GM19099 (cell line): ENCODE results near the gene SPTLC2.

ENCODE experiments used
- POLR2A ChIP-seq: IDR thresholded peaks from 3 replicates; pipeline ENCODE4 v1.6.1; 2011; ENCODE audit warnings: low read depth; ENCODE audit not compliant: insufficient read length; ENCODE audit errors: extremely low read depth

The SPTLC2 gene

GRCh38 chr14:77579065-77579464 lies 37.4 kb downstream of the SPTLC2 start:
- no peak for TF ChIP-seq POLR2A

- no peak for TF ChIP-seq POLR2A
Observed at GRCh38 chr14:77574446-77575115, 41.9 kb downstream of the SPTLC2 start.

DNA sequence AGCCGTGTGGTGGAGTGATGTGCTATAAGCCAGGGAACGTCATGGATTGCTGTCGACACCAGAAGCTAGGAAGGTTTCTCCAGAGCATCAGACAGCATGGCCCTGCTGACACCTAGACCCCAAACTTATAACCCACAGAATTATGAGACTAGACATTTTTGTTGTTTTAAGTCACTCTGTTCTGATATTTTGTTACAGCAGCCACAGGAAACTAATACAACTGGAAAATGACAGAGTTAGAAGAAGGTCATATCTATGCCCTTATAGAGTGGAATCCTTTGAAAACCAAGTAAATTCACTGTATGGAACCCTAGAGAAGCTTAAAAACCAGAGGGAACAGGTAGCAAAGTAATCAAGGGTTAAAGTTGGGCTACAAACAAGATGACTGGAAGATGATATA lies 42.5 kb downstream of the SPTLC2 start:
- no peak for TF ChIP-seq POLR2A

DNA sequence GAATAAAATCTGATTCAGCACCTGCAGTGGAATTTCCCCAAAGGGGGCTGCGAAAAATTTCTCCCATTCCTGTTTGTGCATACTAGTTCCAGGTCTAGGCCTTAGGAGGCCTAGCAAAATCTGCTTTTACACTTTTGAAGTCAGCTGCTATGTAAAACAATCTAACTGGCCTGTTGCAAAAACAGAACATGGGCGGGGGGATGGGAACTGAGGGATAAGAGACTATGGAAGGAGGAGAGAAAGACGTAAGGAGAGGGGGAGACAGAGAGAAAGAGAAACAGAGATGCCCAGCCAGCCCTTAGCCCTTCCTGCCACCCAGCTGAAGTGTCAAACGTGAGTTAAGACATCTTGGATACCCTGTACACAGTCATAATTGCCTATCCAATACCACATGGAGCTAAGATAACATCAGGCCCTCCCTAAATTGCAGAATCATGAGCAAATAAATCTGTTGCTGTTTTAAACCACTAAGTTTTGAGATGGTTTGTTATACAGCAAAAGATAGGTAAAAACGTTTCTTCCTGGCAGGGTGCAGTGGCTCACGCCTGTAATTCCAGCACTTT lies 45.6 kb downstream of the SPTLC2 start:
- no peak for TF ChIP-seq POLR2A

- no peak for TF ChIP-seq POLR2A
Observed at GRCh38 chr14:77565994-77566305, 50.5 kb downstream of the SPTLC2 start.

- no peak for TF ChIP-seq POLR2A
Observed at GRCh38 chr14:77565289-77565993, 51.0 kb downstream of the SPTLC2 start.

DNA sequence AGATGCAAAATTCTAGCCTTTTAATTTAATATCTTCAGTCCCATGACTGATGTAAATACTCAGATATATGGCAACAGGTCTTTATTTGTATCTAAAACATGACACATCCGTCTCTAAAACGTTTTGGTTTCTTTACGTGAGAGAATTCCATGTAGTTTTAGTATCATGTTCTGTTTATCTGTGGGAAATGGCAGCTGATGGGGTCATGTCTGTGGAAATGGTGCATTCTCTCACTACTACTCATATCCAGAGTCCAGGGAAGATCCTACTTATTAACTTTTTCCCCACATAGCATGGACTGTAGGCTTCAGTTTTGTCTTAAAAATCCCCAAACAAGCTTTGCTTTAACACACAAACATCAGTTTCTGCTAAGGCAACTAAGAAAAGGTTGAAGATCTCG lies 53.8 kb downstream of the SPTLC2 start:
- TF ChIP-seq POLR2A = no peak

GRCh38 chr14:77561881-77562280 lies 54.6 kb downstream of the SPTLC2 start:
- TF ChIP-seq POLR2A = no peak

DNA sequence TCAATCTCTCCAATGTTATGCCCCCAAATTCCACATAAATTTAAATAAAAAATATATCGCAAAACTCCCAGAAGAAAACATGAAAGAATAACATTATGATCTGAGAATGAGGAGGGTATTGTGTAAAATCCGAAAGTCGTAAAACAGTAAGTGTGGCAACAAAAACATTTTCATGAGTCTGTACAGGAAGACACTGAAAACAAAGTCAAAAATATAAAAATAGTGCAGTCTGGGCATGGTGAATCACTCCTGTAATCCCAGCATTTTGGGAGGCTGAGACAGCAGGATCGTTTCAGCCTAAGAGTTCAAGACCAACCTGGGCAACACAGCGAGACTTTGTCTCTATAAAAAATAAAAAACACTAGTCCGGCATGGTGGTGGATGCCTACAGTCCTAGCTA lies 57.1 kb downstream of the SPTLC2 start:
- TF ChIP-seq POLR2A = no peak

GRCh38 chr14:77557391-77557790 lies 59.0 kb downstream of the SPTLC2 start:
- TF ChIP-seq POLR2A = no peak

DNA sequence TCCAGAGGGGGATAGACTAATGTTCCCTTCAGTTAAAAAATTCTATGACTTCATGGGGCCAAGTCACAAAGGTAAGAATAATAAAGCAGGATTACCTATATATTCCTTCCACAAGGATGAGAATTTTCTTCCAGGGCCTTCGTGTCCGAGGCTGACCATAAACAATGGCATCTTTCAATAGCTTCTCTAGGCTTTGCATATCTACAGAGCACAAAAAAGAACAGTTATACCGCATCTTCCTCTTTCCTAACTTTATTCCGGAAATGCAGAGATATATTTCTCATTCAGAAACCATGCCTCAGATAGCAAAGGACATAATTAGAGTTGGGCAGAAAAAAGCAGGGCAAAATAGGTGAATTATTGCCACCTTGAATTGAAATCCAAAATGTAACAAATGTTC lies 59.5 kb downstream of the SPTLC2 start:
- no peak for TF ChIP-seq POLR2A

GRCh38 chr14:77554816-77555599 lies 61.4 kb downstream of the SPTLC2 start:
- TF ChIP-seq POLR2A = no peak

DNA sequence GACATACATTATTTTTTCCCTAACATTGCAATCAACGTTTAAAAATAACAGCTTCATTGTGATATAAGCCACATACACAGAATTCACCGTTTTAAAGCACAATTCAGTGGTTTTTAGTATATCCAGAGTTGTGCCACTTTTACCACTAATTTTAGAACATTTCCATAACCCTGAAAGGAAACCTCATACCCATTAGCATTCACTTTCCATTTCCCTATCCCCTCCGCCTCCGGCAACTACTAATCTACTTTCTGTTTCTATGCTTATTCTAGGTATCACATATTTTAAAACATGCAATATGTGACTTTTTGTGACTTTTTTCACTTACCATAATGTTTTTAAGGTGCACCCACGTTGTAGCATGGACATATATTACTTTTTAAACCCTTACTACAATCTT lies 62.2 kb downstream of the SPTLC2 start:
- no peak for TF ChIP-seq POLR2A

DNA sequence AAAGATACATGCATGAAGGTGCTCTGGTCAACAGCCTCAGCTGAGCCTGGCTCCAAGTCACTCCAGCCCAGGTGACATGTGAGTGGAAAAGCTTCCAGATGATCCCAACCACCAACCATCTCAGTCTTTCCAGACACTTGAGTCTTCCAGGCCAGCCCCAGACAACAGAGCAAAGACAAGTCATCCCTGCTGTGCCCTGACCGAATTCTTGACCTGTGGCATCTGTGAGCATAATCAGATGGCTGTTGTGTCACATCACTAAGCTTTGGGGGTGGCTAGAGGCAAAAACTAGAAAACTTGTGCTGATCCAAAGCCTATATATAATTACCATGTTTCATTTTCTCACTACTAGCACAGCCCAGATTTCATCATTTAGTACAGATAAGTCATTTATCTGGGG lies 67.0 kb downstream of the SPTLC2 start:
- no peak for TF ChIP-seq POLR2A

DNA sequence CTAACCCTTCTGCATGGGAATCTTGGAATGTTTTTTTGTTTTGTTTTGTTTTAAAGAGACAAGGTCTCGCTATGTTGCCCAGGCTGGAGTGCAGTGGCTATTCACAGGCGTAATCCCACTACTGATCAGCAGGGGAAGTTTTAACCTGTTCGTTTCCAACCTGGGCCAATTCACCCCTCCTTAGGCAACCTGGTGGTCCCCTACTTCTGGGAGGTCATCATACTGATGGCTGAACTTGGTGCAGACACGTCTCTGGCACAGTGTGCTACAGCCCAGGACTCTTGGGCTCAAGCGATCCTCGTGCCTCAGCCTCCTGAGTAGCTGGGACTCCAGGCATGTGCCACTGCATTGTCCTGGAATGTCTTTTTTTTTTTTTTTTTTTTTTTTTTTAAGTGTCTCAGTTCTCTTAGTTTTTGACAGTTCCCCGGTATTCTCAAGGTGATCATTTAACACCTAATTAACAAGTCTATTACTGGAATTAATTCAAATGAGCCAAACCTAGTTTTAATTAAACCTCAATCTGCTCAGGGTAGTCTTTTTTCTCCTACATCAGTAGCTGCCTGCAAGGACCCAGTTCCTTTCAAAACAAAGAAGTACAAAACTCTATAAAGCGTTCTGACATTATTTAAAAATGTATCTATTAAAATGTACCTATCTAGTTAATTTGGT lies 68.8 kb downstream of the SPTLC2 start:
- TF ChIP-seq POLR2A = no peak
